Neural progenitor cell (in vitro differentiated cells): ENCODE data around the gene HES3. TPM values are rescaled to one million over a fixed set of nuclear protein-coding genes. Genes with fewer than 3 reads are reported as not detected.

Experiments used
- DNase-seq: peaks from one replicate; pipeline ENCODE4 v3.0.0-alpha.2; 2016; ENCODE audit warnings: low spot score
- H2AFZ ChIP-seq: fragments of 200-600 bp; sonication (generic); replicated peaks from 2 replicates; pipeline ENCODE4 v1.6.1; 2016; ENCODE audit warnings: antibody characterized with exemption
- H3F3A ChIP-seq: fragments of 200-600 bp; sonication (generic); 2 replicates; pipeline ENCODE4 v1.6.1; 2016; ENCODE audit warnings: antibody characterized with exemption, low read depth
- H3K27ac ChIP-seq: fragments of 200-600 bp; sonication (generic); 2 replicates; pipeline ENCODE4 v1.5.1; 2016; ENCODE audit warnings: mild to moderate bottlenecking
- H3K27me3 ChIP-seq: fragments of 200-600 bp; sonication (generic); 2 replicates; pipeline ENCODE4 v1.6.1; 2016; ENCODE audit warnings: mild to moderate bottlenecking, moderate library complexity
- H3K36me3 ChIP-seq: fragments of 200-600 bp; sonication (generic); 2 replicates; pipeline ENCODE4 v1.5.1; 2016
- H3K4me1 ChIP-seq: fragments of 200-600 bp; sonication (generic); 2 replicates; pipeline ENCODE4 v1.6.1; 2016; ENCODE audit warnings: mixed run types
- H3K4me2 ChIP-seq: fragments of 200-600 bp; sonication (generic); 2 replicates; pipeline ENCODE4 v1.6.1; 2016
- H3K4me3 ChIP-seq: fragments of 200-600 bp; sonication (generic); 2 replicates; pipeline ENCODE4 v1.5.1; 2016
- H3K79me2 ChIP-seq: fragments of 200-600 bp; sonication (generic); 2 replicates; pipeline ENCODE4 v1.6.1; 2016; ENCODE audit warnings: low read depth
- H3K9ac ChIP-seq: fragments of 200-600 bp; sonication (generic); 2 replicates; pipeline ENCODE4 v1.6.1; 2016
- H3K9me3 ChIP-seq: fragments of 200-600 bp; sonication (generic); 2 replicates; pipeline ENCODE4 v1.5.1; 2016; ENCODE audit warnings: low read depth
- H4K20me1 ChIP-seq: fragments of 200-600 bp; sonication (generic); 2 replicates; pipeline ENCODE4 v1.6.1; 2016; ENCODE audit warnings: low read depth
- H3K27ac Mint-ChIP-seq: 3 replicates; pipeline ENCODE4 v1.8.0; 2021; ENCODE audit warnings: mixed read lengths
- H3K27me3 Mint-ChIP-seq: 2 replicates; pipeline ENCODE4 v1.8.0; 2022; ENCODE audit warnings: low read depth, mild to moderate bottlenecking, inconsistent platforms, moderate library complexity, mixed read lengths; ENCODE audit not compliant: insufficient read depth
- H3K36me3 Mint-ChIP-seq: 3 replicates; pipeline ENCODE4 v1.8.0; 2021; ENCODE audit warnings: mixed read lengths
- H3K4me1 Mint-ChIP-seq: 3 replicates; pipeline ENCODE4 v1.8.0; 2021; ENCODE audit warnings: mixed read lengths
- H3K4me3 Mint-ChIP-seq: 3 replicates; pipeline ENCODE4 v1.8.0; 2021; ENCODE audit warnings: mild to moderate bottlenecking, moderate library complexity, mixed read lengths
- H3K9me3 Mint-ChIP-seq: 3 replicates; pipeline ENCODE4 v1.8.0; 2020; ENCODE audit warnings: mixed read lengths
- CTCF ChIP-seq: fragments of 200-600 bp; sonication (generic); IDR thresholded peaks from 2 replicates; pipeline ENCODE4 v1.5.1; 2017; ENCODE audit warnings: antibody characterized with exemption, mild to moderate bottlenecking
- EZH2 ChIP-seq: fragments of 200-600 bp; sonication (generic); IDR thresholded peaks from 2 replicates; pipeline ENCODE4 v1.6.1; 2017; ENCODE audit warnings: antibody characterized with exemption, mild to moderate bottlenecking, moderate library complexity
- EZH2phosphoT487 ChIP-seq: fragments of 200-600 bp; sonication (generic); IDR thresholded peaks from 2 replicates; pipeline ENCODE4 v1.6.1; 2017; ENCODE audit warnings: antibody characterized with exemption
- total RNA-seq: library from RNA; depleted of rRNA; stranded (reverse); fragments of >200 nt; gene quantifications from 2 replicates; pipeline ENCODE4 v1.2.3, GENCODE V29; 2015; ENCODE audit warnings: low replicate concordance

HES3 gene
- total RNA-seq, 1 donor from 2014 or later: 5.5 TPM

DNA sequence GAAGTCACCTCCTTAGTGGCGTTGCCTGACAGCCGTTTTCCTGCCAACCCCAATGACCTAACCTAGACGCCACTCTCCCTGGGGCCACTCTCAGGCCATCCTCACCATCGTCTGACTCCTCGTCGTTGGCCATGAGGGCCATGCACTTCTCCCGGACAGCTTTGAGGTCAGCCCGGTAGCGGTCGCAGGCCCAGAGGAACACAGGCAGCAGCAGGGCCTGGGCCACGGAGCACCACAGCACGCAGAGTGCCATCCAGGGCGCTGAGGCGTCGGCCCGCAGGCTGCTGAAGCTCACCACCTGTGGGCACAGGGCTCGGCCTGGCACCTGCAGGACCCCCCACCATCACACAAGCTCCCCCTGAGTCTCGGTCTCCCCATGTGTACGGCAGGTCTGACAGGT is 7.3 kb downstream of the HES3 start:
- H4K20me1 ChIP-seq: peaks cover 91% of the 10 kb centered on the region
- H3K9me3 Mint-ChIP-seq: no peaks in the 10 kb centered on the region
- peaks cover 27% of the 10 kb centered on the region for H3K27me3 Mint-ChIP-seq
- H3K79me2 ChIP-seq: no peaks in the 10 kb centered on the region
- H3K36me3 Mint-ChIP-seq: no peaks in the 10 kb centered on the region
- H3K4me3 Mint-ChIP-seq: no peak overlapping the region
- no peak overlapping the region for H3K27ac ChIP-seq
- TF ChIP-seq EZH2: no peak
- TF ChIP-seq EZH2phosphoT487: no peak
- TF ChIP-seq CTCF: no peak
- no peaks in the 10 kb centered on the region for H3K9me3 ChIP-seq
- H3K27me3 ChIP-seq: peaks cover 35% of the 10 kb centered on the region
- peaks cover 16% of the 10 kb centered on the region for H3K4me1 Mint-ChIP-seq
- H3K27ac Mint-ChIP-seq: no peak overlapping the region
- no peak overlapping the region for H3K4me2 ChIP-seq
- no peak overlapping the region for H3K9ac ChIP-seq
- no peaks in the 10 kb centered on the region for H3K36me3 ChIP-seq
- no peak overlapping the region for H3K4me3 ChIP-seq
- H3K4me1 ChIP-seq: no peaks in the 10 kb centered on the region
- DNase-seq: no peak
- H2AFZ ChIP-seq: no peak overlapping the region
- H3F3A ChIP-seq: peaks cover 35% of the 10 kb centered on the region

DNA sequence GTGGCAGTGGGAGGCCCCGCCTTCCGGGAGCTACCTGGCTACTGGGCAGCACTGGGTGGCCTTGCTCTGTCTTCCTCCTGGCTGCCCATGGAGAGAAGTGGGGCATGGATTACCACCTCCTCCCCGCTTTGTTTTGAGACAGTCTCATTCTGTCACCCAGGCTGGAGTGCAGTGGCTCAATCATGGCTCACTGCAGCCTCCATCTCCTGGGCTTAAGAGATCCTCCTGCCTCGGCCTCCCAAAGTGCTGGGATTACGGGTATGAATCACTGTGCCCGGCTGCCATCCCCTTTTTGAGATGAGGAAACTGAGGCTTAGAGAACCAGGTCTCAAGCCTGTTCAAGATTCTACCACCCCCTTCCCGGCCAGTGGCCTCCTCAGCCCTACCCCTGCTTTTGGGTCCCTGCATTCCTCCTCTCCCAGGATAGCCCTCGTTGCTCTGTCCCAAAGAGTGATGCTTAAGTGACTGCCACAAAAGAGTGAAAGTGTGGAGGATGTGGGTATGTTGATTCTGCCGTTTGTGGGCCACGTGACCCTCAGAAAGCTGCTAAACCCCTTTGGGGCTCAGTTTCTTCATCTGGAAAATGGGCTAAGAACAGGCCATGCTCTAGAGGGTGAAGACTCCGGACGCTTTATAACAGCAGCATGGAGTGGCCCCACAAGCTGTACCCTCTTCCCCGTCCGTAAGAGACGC is 7.8 kb downstream of the HES3 start:
- Mint-ChIP-seq H3K4me3 (no peak overlapping the region), H3K27me3 (peaks cover 24% of the 10 kb centered on the region), H3K9me3 (no peaks in the 10 kb centered on the region), H3K27ac (no peak overlapping the region), H3K4me1 (peaks cover 14% of the 10 kb centered on the region), H3K36me3 (no peaks in the 10 kb centered on the region)
- Histone ChIP-seq H3K4me3 (no peak overlapping the region), H3K36me3 (no peaks in the 10 kb centered on the region), H3K79me2 (no peaks in the 10 kb centered on the region), H3K4me1 (no peaks in the 10 kb centered on the region), H4K20me1 (peaks cover 92% of the 10 kb centered on the region), H3K27me3 (peaks cover 35% of the 10 kb centered on the region), H3F3A (peaks cover 30% of the 10 kb centered on the region), H3K9ac (no peak overlapping the region), H3K27ac (no peak overlapping the region), H2AFZ (no peak overlapping the region), H3K9me3 (no peaks in the 10 kb centered on the region), H3K4me2 (no peak overlapping the region)
- TF ChIP-seq EZH2phosphoT487: no peak
- TF ChIP-seq EZH2: no peak
- TF ChIP-seq CTCF: no peak
- DNase-seq: no peak

GRCh38 chr1:6252374-6252710 is 8.4 kb downstream of the HES3 start:
- Histone ChIP-seq H3F3A (peaks cover 25% of the 10 kb centered on the region), H3K9me3 (no peaks in the 10 kb centered on the region), H3K79me2 (no peaks in the 10 kb centered on the region), H4K20me1 (peaks cover 92% of the 10 kb centered on the region), H3K27ac (no peak overlapping the region), H2AFZ (no peak overlapping the region), H3K4me1 (no peaks in the 10 kb centered on the region), H3K4me3 (no peak overlapping the region), H3K4me2 (no peak overlapping the region), H3K36me3 (no peaks in the 10 kb centered on the region), H3K27me3 (peaks cover 35% of the 10 kb centered on the region), H3K9ac (no peak overlapping the region)
- no peaks in the 10 kb centered on the region for H3K9me3 Mint-ChIP-seq
- no peak for TF ChIP-seq CTCF
- no peak for TF ChIP-seq EZH2phosphoT487
- no peak for TF ChIP-seq EZH2
- no peaks in the 10 kb centered on the region for H3K36me3 Mint-ChIP-seq
- no peak overlapping the region for H3K4me3 Mint-ChIP-seq
- no peak for DNase-seq
- peaks cover 20% of the 10 kb centered on the region for H3K27me3 Mint-ChIP-seq
- H3K4me1 Mint-ChIP-seq: peaks cover 10% of the 10 kb centered on the region
- no peak overlapping the region for H3K27ac Mint-ChIP-seq
